HG03095 (cell line): ENCODE results near the gene LSP1.
"Not testable (repeated sequence)": the region's sequence is repeated elsewhere in the genome, so short reads cannot be mapped to it uniquely, and the experiment has no call there.

Experiments used
- ATAC-seq: cut with Tn5 transposase; IDR thresholded peaks from one replicate; pipeline ENCODE4 v1.9.1; 2021; ENCODE audit warnings: moderate library complexity; ENCODE audit not compliant: unreplicated experiment

LSP1 gene

DNA sequence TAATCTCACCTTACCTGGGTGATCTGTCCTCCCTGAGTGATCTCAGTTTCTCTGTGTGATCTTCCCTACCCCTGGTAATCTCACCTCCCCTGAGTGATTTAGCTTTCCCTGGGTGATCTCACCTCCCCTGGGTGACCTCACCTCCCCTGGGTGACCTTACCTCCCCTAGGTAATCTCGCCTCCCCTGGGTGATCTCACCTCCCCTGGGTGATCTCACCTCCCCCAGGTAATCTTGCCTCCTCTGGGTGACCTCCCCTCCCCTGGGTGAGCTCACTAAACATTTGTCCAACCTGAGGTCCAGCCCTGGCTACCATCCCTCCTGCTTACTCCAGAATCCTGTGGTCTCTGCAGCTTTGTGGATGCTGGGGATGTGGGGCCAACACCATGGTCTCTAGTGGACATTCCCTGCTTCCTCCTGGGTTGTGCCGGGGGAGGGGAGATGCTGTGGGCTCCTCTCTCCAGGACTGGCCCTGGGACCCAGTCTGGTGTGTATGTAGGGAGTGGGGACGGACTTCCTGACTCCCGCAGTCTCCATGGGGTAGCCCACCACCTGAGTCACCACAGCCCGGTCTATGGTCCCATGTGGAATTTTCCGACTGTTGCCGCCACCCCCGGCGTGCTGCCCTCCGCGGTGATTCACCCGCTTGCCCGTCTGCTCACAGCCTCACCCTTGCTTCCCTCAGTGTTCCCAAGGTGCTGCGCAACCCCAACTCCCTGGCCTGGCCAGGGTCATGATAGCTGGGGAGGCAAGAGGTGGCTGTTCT, 9.9 kb downstream of the LSP1 start:
- no peak for ATAC-seq

DNA sequence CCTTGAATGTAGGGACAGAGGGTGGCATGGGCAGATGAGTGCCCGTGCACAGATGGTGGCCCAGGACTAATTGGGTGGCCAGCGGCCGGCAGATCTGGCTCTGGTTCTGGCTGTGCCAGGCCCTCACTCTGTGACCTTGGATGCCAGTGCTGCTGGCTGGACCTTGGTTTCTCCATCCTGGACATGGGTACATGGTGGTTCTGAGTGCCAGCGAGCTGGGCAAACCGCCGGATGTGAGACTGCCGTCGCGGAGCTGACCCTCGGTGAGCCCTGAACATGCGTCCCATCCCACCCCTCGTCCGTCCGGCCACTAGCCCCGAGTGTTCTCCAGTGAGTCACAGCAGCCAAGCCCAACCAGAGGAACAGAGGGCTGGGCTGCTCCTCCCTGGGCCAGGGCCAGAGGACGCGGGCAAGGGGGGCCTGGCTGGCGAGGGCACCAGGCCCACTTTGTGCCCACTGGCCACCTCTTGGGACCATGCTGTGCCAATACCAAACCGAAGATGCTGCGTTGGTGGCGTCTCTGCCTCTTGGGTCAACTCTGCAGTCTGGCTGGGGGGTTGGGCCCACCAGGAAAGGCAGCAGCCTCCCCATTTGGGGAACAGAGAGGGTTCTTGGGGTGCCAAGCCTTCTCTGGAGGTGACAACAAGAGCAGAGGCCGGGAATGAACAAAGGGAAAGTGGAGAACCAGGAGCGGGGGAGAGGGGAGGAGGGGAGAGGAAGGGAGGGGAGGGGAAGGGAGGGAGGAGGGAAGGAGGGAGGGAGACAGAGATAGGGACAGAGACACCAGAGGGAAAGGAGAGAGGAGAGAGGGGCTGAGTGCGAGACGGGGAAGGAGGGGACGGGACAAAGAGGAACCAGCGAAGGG, 10.7 kb downstream of the LSP1 start:
- no peak for ATAC-seq

DNA sequence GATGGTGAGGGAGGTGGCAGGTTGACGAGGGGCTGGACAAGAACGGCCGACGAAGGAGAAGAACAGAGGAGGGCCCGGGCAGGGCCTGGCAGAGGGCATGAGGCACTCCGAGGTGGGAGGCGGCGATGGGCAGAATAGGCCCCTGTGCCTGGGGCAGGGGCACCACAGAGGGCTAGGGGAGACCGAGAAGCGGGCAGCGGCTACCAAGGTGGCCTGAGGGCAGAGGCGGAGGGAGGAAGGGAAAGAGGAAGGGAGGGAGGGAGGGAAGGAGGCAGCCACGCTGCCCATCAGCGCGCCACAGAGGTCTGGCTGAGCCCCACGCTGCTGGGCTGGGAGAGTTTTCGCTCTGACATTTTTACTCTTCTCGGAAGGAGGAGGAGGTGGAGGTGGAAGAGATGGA, 11.3 kb downstream of the LSP1 start:
- no peak for ATAC-seq

DNA sequence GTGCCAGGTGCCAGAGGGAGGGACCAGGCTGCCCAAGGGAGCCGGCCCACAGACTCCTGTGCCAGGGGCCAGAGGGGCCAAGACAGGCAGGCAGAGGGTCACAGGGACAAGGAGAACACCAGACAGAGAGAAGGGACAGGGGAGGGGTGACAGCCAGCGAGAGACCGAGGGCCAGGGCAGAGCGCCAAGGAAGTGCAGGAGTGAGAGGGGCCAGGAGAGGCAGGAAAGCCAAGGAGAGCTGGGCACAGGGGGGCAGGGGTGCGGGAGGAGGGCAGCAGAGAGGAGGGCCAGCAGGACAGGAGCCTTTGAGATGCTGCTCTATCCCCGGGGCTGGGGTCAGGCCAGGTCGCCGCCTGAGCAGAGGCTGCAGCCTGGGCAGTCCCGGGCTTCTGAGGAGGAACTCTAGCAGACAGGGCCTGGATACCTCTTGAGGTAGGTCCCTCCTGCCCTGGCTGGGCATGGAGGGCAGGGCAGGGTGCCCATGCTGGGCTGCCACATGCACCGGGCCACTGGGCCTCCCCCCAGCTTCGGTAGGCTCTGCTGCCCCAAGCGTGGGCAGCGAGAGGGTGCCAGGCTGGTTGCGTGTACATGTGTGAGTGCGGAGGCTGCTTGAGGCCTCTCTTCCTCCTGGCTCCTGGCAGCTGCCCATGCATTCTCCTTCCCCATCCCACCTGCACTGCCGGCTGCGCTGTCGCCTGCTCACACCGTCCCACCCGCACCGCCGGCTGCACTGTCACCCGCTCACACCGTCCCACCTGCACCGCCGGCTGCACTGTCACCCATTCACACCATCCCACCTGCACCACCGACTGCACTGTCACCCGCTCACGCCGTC, 12.2 kb downstream of the LSP1 start:
- no peak for ATAC-seq

DNA sequence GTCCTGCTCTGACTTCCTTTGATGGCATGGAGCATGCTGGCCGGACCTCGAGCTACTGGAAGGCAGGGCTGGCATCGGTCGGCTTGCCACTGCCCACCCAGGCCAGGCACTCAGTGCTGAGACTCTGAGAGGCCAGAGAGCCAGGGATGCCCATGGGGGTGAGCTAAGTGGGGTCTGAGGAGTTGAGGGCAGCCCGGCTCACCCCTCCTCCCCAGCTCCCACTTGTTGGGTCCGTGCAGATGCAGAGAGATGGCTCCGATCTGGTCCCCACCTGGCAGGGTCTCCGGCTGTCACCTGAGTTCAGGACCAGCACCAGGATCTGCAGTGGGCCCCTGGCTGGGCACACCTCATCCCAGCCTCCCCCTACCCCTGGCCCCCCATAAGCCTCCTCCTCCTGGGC, 13.3 kb downstream of the LSP1 start:
- no peak for ATAC-seq

DNA sequence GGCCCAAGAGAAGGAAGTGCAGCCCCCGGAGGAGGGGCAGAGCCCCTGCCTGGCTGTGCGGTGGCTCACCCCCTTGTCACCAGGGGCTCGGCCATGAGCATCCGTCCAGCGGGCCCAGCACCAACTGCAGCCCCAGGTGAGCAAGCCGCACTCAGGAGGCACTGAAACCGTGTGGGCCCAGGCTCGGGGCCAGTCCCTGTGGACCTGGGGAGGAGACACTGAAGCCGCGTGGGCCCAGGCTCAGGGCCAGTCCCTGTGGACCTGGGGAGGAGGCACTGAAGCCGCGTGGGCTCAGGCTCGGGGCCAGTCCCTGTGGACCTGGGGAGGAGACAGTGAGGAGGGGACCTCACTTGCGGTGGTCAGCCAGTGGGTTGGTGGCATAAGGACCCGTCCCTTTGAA, 13.9 kb downstream of the LSP1 start:
- no peak for ATAC-seq

DNA sequence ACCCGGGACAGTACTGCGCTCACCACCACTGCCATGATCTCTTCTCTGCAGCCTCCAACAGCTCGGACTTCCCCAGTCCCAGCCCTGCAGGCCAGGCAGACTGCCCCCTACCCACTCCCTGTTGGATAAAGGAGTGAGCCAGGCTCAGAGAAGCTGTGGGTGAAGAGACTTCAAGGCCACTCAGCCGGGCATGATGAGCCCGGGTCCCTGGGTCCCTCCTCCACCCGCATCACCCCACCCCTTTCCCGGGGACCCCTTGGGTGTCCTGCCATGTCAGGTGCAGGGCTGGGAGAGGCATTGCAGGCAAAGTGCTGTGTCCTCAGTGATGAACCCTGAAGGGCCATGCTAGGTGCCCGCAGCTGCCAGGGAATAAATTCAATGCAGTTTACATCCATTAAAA, 14.5 kb downstream of the LSP1 start:
- no peak for ATAC-seq

DNA sequence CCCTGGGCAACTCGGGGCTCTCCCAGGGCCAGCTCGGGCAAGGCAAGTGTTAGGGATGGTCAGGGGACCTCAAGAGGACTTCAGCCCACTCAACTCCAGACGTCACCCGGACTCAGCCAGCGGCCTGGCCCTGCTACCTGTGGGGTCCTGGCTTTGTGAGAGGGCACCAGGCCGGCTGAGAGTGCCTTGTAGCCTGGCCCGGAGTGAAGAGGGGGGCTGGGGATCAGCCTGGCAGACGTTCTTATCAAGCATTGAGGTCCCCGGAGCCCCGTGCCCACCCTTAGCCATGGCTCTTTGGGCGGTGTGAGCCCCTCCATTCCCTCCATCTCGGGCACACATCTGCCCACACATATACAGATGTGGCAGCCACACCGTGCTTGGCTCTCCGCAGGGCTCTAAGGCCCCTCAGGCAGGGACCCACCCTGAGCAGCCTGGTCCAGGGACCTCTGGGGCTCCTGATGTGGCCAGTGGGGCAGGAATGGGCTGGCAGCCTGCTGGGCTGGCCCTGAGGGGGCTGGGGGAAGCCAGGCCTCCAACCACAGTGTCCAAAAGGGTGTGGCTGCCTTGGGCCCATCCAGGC, 15.3 kb downstream of the LSP1 start:
- ATAC-seq: no peak

DNA sequence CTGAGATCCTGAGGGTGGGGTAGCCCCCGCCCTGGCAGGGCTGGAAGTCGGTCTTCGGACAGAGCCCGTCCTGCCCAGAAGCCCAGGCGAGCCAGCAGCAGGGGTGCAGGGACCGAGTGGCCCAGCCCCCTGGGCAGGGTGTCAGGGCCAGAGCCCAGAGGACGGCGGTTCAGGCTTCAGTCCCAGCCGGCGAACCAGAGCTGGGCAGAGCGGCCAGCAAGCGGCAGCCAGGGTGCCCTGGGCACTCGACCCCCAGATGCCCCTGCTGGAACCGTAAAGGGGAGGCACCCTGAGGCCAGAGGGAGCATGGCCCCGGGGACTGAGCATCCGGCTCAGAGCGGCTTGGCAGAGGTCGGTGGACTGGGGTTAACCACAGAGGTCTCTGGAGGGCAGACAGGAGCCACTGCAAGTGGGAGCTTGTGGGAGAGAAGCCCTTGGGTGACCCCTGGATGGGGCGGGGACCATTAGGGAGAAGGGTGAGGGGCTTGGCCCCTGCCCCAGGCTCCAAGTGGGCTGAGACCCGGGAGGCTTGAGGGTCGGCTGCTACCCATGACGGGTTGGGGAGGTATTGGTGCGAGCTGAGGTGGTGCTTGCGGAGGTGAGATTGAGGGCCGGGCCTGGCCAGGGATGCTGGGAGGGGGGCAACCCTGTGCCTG, 15.9 kb downstream of the LSP1 start:
- ATAC-seq: no peak

DNA sequence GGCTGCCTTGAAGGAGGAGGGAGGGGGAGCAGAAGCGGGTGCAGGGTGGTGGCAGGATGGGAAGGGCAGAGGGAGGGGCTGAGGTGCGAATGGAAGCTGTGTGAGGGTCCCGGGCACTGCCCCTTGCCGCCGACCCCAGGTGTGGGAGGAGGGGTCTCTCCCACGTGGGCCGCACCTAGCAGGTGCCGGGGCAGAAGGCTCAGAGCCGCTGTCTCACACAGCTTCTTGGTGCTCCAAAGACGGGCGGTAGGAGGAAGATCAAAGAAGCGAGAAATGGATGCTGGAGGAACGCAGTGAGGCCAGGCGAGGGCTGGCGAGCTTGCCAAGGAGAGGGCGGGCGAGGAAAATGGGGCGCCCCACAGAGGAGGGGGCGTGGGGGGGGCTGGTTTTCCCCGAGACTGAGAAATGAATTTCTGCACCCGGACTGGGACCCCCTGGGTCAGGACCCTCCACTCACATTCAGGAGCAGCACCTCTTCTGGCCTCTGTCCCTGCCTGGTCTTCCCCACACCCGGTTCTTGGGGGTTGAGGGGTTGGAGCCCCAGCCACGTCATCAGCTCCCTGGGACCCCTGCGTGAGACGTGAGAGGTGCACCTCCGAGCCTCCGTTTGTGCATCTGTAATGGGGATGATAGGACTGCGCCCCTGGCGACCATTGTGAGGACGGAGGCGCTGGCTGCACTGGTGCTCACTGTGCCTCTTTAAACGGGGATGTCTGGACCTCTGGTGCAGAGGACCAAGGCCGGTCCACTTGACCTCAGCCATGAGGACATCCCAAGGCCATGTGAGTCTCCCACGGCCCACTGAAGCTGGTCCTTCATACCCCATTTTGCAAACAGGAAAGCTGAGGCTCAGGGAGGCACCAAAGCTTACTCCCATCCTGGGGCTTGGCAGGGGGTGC, 16.8 kb downstream of the LSP1 start:
- ATAC-seq: no peak

DNA sequence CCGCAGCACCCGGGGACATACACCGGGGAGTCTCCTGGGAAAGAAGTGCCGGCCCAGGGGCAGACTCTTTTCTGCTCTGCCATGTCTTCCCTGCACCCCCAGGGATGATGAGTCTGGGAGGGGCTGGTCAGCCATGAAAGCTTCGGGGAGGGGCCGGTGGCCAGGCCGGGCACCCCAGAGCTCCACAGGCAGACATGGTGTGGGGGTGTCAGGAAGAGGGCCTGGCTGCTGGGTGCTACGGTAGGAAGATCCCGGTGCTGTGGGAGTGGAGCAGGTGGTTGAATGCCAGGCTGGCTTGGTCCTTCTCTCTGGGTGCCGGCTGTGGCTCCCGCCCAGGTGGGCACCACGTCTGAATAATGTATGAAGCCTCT, 17.4 kb downstream of the LSP1 start:
- ATAC-seq: no peak

DNA sequence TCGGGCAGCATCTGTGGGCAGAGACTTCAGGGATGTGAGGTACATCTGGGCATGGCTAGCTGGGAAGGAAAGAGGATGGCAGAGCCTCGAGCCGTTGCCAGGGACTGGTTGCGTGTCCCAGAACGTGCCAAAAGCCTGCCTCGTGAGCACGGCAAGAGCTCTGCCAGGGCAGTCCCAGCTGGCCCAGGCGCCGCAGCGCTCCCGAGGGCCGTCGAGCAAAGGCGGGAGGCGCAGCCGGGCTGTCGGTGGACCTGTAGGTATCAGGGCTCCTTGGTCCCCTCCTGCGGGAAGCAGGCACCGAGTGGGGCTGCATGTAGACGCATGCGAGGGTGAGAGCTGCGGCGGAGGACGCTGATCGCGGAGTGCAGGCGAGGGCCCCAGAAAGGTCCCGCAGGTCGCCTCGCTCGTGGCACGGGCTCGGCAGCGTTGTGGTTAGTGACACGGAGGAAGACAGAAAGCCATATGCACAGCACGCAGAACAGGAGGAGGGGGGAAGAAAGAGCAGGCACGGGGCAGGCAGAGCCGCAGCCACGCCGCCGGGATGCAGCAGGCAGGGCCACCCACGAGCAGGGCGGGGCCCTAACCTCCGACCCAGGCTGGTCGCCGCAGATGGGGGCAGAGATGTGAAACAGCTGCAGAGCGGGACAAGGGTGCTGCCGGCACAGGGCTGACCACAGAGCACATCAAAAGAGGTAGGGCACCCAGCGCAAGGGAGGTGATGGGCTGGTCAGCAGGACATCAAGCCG, 18.0 kb downstream of the LSP1 start:
- ATAC-seq: no peak

DNA sequence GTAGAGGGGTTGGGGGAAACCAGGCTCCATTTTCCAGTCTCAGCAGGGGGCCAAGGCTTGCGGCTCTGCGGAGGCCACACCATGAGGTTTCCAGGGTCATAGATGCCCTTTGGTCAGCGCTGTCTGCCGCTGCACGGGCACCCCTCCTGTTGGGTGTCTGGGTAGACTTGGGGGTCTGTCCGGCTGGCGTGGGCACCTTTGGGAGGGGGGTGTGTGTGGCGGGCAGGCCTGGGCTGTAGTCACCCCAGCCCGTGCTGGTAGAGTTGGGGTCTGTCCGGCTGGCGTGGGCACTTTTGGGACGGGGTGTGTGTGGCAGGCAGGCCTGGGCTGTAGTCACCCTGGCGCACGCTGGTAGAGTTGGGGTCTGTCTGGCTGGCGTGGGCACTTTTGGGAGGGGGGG, 18.6 kb downstream of the LSP1 start:
- no peak for ATAC-seq

DNA sequence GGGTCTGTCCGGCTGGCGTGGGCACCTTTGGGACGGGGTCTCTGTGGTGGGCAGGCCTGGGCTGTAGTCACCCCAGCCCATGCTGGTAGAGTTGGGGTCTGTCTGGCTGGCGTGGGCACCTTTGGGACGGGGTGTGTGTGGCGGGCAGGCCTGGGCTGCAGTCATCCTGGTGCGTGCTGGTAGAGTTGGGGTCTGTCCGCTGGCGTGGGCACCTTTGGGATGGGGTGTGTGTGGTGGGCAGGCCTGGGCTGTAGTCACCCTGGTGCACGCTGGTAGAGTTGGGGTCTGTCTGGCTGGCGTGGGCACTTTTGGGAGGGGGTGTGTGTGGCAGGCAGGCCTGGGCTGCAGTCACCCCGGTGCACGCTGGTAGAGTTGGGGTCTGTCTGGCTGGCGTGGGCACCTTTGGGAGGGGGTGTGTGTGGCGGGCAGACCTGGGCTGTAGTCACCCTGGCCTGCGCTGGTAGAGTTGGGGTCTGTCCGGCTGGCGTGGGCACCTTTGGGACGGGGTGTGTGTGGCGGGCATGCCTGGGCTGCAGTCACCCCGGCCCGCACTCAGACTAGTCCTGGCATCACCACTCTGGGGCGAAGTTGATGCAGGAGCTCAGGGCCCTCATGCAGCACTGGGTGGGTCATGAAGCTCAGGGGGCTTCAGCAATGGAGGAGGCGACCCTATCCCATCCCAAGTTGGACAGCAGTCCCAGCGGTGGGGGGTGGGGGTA, 19.5 kb downstream of the LSP1 start:
- ATAC-seq: no peak

DNA sequence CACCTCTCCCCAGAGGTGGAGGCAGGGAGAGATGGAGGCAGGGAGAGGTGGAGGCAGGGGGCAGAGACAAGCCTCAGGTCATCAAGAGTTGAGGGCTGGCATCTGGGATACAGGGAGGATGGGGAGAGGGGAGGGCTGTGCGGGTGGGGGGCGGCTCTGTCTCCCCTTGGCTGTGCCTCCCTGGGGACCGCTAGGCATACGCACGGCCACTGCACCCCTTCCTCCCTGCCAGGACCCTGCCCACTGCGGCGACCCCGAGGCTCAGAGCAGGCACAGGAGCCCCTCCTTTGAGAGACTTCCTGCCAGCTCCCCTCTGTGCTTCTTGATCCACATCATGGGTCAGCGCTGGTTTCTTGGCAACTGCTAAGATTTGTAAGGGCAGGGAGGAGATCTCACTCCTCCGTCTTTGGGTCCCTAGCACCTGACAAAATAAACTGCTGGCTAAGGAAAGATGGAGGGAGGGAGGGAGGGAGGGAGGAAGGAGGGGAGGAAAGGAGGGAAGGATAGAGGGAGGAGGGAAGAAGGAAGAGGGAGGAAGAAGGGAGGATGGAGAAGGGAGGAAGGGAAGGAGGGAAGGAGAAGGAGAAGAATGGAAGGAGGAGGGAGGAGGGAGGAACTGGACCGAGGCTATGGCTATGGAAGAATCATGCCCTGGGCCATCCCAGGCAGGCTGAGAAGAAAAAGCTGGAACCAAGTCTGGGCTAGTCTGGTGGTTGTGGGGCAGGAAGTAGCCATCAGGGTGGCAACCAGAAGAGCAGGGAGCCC, 20.3 kb downstream of the LSP1 start:
- ATAC-seq: no peak

DNA sequence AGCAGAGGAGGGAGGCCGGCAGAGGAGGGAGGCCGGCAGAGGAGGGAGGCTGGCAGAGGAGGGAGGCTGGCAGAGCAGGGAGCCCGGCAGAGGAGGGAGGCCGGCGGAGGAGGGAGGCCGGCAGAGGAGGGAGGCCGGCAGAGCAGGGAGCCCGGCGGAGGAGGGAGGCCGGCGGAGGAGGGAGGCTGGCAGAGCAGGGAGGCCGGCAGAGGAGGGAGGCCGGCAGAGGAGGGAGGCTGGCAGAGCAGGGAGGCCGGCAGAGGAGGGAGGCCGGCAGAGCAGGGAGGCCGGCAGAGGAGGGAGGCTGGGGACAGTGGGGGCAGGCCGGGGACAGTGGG, 20.9 kb downstream of the LSP1 start:
- ATAC-seq: not testable (repeated sequence)

DNA sequence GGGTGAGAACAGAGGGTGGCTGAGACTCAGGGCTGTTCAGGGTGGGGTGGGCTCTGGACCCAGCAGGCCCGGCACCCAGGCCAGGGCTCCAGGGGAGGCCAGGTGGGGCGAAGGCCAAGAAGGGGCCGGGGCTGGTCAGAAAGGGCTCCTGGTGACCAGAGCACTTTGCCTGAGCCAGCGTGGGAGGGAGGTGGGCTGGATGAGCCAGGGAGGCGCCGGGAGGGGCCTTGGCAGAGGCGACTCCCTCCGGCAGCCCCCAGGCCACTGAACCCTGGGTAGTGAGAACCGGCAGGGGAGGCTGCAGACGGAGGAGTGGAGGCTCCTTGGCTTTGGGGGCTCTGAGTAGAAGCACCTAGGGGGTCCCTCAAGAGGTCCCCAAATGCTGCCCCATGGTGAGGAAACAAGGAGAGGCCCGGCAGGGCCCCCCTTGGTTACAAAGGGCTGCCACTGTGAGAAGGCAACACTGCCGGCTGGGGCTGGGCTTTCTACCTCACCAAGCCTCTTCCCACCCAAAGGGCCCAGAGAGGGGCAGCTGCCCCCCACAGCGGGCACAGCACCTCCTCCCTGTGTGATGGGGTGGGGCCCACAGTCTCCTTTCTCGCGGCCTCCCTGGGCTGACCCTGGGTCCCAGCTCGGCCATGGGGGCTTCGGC, 21.7 kb downstream of the LSP1 start:
- ATAC-seq: not testable (repeated sequence)
